ENCODE measurements around the gene ZNF443.
"Not testable (repeated sequence)": the region's sequence is repeated elsewhere in the genome, so short reads cannot be mapped to it uniquely, and the experiment has no call there.

ZNF443 gene

DNA sequence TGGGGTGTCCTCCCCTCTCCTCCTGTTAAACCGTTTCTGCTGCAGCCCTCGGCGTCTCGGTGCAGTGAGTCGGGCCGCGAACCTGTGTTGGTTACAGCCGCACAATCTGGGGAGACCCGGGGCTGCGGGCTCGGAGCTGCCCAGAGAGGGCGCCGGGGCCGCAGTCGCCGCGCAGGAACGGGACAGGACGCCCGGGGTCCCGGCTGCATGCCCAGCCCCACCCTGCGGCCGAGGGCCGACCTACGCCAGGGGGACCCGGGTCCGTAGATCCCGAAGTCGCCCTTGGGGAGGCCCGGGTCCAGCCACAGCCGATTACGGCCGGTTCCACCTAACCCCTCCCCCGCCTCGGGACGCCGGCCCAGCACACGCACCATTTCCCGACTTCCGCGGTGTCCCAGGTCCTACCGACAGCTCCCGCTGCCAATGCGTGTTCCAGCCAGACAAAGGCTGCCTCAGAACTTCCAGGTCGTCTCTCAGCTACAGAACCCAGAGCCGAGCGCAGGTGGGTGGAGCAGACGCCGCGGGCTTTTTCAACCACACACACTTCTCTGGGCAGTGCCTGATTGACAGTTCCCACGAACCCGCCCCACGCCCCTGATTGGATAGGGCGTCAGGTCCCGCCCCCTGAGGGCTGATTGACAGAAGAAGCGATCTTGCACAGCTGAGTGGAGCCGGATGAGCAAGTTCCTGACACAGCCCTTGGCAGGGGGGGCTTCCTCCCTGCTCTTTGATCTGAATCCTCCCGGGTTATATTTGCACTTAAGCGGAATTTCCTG, at the start of gene ZNF443:
Gene ZNF443 (minus strand): TSS at position 481 of the 776 bp plus-strand sequence. CDS start 107 bp downstream, at position 374.
- TF ChIP-seq Cebpa-rat (IDR thresholded peaks at IDR 0.05), result no peak
- Histone ChIP-seq H3K36me3 (peaks cover 0 to 6% (median 0%) of the 10 kb centered on the region in 11 experiments; a peak in 3 of 22 replicates), H3K27ac (peak within 1 kb of the TSS in 10 of 11 experiments; percentile 52 to 82 (median 77); a peak in 20 of 22 replicates), H3K9ac (peak within 1 kb of the TSS; percentile 68 to 84 (median 80)), H3K27me3 (no peaks in the 10 kb centered on the region), H3K4me2 (peak within 1 kb of the TSS; percentile 71 to 88 (median 84)), H3K4me3 (peak within 1 kb of the TSS; percentile 79 to 89 (median 83)), H3K9me3 (replicated peaks in 1 of 11) (peaks cover 26 to 50% (median 36%) of the 10 kb centered on the region in 11 experiments), H4K20me1 (peaks cover 0 to 2% (median 0%) of the 10 kb centered on the region in 11 experiments; a peak in 2 of 22 replicates), H3K4me1 (peaks cover 0 to 10% (median 6%) of the 10 kb centered on the region in 10 experiments; a peak in 9 of 20 replicates)

DNA sequence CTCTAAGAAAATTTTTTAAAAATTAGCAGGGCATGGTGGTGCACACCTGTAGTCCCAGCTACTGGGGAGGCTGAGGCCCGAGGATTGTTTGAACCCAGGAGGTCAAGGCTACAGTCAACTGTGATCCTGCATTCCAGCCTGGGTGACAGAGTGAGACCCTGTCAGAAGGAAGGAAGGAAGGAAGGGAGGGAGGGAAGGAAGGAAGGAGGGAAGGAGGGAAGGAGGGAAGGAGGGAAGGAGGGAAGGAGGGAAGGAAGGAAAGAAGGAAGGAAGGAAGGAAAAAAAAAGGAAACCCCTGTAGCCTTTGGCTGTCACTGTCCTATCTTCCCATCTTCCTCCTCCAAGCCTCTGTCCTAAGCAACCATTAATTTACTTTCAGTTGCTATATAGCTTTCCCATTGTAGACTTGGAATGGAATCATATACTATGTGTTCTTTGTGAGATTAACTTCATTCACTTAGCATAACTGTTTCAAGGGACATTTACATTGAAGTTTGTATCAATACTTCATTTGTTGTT, 45.5 kb upstream of the ZNF443 start:
- H3K9ac ChIP-seq, H3K27me3 ChIP-seq, H3K36me3 ChIP-seq, H3K27ac ChIP-seq, H3K4me3 ChIP-seq: not testable (repeated sequence)
- peaks cover 4 to 29% (median 15%) of the 10 kb centered on the region in 11 experiments; a peak in 20 of 22 replicates for H3K9me3 ChIP-seq (replicated peaks in 1 of 11)
- H4K20me1 ChIP-seq, result peaks cover 0 to 21% (median 5%) of the 10 kb centered on the region in 11 experiments; a peak in 6 of 22 replicates
- H3K4me2 ChIP-seq, result peak overlapping the region in 5 of 11 experiments; percentile 90 to 94 (median 92); a peak in 4 of 22 replicates
- peaks cover 27 to 42% (median 38%) of the 10 kb centered on the region in 10 experiments for H3K4me1 ChIP-seq

DNA sequence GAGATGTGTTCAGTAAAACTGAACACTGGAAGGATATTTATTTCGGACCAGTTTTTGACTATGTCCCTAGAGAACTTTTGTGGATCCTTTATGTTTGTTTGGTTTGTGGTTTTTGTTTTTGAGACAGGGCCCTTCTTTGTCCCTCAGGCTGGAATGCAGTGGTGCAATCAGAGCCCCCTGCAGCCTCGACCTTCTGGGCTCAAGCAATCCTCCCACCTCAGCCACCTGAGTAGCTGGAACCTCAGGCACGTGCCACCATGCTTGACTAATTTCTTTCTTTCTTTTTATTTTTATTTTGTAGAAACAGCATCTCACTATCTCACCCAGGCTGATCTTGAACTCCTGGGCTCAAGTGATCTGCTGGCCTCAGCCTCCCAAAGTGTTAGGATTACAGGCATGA, 44.8 kb upstream of the ZNF443 start:
- H4K20me1 ChIP-seq, result peaks cover 0 to 21% (median 5%) of the 10 kb centered on the region in 11 experiments; a peak in 6 of 22 replicates
- peaks cover 12 to 29% (median 18%) of the 10 kb centered on the region in 11 experiments for H3K9me3 ChIP-seq (replicated peaks in 1 of 11)
- peak overlapping the region; percentile 75 to 96 (median 92) for H3K4me2 ChIP-seq
- peaks cover 27 to 44% (median 40%) of the 10 kb centered on the region in 10 experiments for H3K4me1 ChIP-seq
- peaks cover 0 to 11% (median 9%) of the 10 kb centered on the region in 11 experiments; a peak in 11 of 22 replicates for H3K36me3 ChIP-seq
- no peak for TF ChIP-seq Cebpa-rat (IDR thresholded peaks at IDR 0.05)
- H3K27ac ChIP-seq, result peak overlapping the region in 3 of 11 experiments; percentile 69 to 75 (median 74); a peak in 1 of 22 replicates
- H3K4me3 ChIP-seq, result peak overlapping the region in 9 of 10 experiments; percentile 84 to 96 (median 90); a peak in 12 of 20 replicates
- H3K27me3 ChIP-seq, result no peaks in the 10 kb centered on the region
- H3K9ac ChIP-seq, result peak overlapping the region in 4 of 11 experiments; percentile 84 to 87 (median 86); a peak in 5 of 22 replicates

DNA sequence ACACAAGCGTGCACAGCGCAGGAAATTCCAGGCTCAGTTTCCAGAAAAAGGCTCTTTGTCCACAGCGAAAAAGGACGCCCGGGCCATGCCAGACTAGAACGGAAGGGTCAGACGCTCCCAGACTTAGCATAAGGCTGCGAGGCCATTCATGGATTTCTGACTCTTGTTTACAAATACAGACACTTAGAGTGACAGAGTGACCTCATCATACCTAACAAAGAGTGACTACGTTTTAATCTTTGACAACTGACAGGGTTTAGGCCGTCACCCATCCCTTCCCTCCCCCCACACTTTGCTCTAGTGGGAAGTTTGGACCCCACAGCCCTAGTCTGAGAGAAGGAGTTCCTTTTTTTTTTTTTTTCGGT, 44.2 kb upstream of the ZNF443 start:
- Histone ChIP-seq H3K4me3 (peak overlapping the region; percentile 84 to 96 (median 90)), H3K4me1 (peaks cover 27 to 44% (median 40%) of the 10 kb centered on the region in 10 experiments), H3K9me3 (replicated peaks in 1 of 11) (peaks cover 17 to 33% (median 22%) of the 10 kb centered on the region in 11 experiments), H4K20me1 (peaks cover 0 to 21% (median 5%) of the 10 kb centered on the region in 11 experiments; a peak in 6 of 22 replicates), H3K36me3 (peaks cover 0 to 16% (median 12%) of the 10 kb centered on the region in 11 experiments; a peak in 16 of 22 replicates), H3K27me3 (no peaks in the 10 kb centered on the region), H3K27ac (peak overlapping the region in 9 of 11 experiments; percentile 57 to 80 (median 72); a peak in 17 of 22 replicates), H3K4me2 (peak overlapping the region; percentile 75 to 96 (median 92)), H3K9ac (peak overlapping the region; percentile 80 to 89 (median 86))
- TF ChIP-seq Cebpa-rat (IDR thresholded peaks at IDR 0.05), result no peak

DNA sequence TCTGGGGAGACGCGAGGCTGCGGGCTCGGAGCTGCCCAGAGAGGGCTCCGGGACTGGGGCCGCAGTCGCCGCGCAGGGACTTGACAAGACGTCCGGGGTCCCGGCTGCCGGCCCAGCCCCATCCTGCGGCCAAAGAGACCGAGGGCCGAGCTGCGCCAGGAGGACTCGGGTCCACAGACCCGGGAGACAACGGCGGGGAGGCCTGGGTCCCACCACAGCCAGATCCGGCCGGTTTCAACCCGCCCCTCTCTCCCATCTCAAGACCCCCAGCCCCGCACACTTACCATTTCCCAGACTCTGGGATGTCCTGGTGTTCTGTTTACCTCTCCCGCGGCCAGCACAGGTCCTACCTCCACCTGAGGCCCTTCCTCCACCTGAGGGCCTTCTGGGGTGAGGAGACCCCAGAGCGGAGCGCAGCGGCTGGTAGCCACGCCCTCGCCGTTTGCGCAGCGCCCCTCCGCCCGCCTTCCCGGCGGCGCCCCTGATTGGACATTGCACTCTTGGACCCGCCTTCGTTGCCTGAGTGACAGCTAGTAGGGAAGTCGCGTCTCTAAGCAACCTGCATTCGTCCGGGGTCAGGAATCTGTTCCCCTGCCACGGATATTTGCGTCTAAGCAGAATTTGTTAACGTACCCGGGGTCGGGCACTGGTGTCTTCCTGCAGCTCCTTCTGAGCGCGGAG, 43.7 kb upstream of the ZNF443 start, which contains the start of gene ZNF709:
Gene ZNF709 (minus strand): TSS at position 446 of the 681 bp plus-strand sequence. CDS start 159 bp downstream, at position 287.
- Histone ChIP-seq H3K4me3 (peak within 1 kb of the TSS; percentile 84 to 96 (median 90)), H3K27me3 (no peaks in the 10 kb centered on the region), H3K36me3 (peaks cover 4 to 21% (median 17%) of the 10 kb centered on the region in 11 experiments; a peak in 19 of 22 replicates), H3K4me1 (peaks cover 27 to 44% (median 40%) of the 10 kb centered on the region in 10 experiments), H3K9me3 (replicated peaks in 1 of 11) (peaks cover 22 to 39% (median 27%) of the 10 kb centered on the region in 11 experiments), H4K20me1 (peaks cover 0 to 21% (median 5%) of the 10 kb centered on the region in 11 experiments; a peak in 6 of 22 replicates), H3K9ac (peak within 1 kb of the TSS; percentile 80 to 89 (median 86)), H3K4me2 (peak within 1 kb of the TSS; percentile 88 to 96 (median 92)), H3K27ac (peak within 1 kb of the TSS; percentile 65 to 84 (median 74))
- TF ChIP-seq Cebpa-rat (IDR thresholded peaks at IDR 0.05), result no peak

DNA sequence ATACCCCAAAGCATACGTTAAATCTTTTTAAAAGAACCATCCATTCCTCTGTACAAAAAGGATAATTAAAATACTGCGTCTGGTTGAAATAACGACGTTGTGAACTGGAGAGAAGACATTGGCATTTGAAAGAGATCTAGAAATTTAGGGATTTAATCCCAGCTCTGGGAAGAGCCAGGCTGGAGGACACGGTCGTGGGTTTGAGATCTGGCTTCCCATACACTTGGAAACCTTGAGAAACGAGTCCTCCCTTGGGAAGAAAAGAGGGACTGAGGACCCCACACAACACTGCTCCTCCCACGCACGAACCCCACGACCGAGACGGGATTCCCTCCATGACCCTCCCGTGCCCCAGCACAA, 43.2 kb upstream of the ZNF443 start:
- Histone ChIP-seq H3K9me3 (replicated peaks in 1 of 11) (peaks cover 25 to 44% (median 32%) of the 10 kb centered on the region in 11 experiments), H3K27me3 (no peaks in the 10 kb centered on the region), H3K27ac (peak overlapping the region; percentile 65 to 84 (median 74)), H3K9ac (peak overlapping the region; percentile 80 to 89 (median 86)), H3K4me3 (peak overlapping the region; percentile 84 to 96 (median 90)), H3K36me3 (peaks cover 7 to 26% (median 22%) of the 10 kb centered on the region in 11 experiments; a peak in 20 of 22 replicates), H3K4me2 (peak overlapping the region; percentile 88 to 96 (median 92)), H3K4me1 (peaks cover 27 to 44% (median 40%) of the 10 kb centered on the region in 10 experiments), H4K20me1 (peaks cover 0 to 21% (median 5%) of the 10 kb centered on the region in 11 experiments; a peak in 6 of 22 replicates)
- TF ChIP-seq Cebpa-rat (IDR thresholded peaks at IDR 0.05), result no peak

DNA sequence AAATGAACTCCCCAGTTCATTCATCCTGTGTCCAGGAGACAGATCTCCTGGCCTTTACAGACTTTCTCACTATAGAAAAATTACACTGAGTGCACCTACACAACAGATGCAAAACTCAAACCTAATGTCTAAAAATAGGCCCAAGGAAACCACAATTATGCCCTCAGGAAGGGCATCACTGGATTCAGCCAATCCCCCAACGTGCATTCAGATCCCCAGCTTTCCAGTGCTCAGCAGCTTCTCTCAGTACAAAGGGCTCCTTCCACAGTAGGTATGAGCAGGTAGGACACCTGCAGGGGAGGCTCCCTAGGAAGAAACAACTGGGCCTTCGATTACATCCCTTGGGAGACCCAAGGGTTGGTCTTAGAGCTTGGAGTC, 41.7 kb upstream of the ZNF443 start:
- Histone ChIP-seq H4K20me1 (peaks cover 0 to 28% (median 5%) of the 10 kb centered on the region in 11 experiments; a peak in 6 of 22 replicates), H3K4me1 (peaks cover 27 to 44% (median 40%) of the 10 kb centered on the region in 10 experiments), H3K4me3 (peak overlapping the region in 7 of 10 experiments; percentile 14 to 89 (median 36); a peak in 10 of 20 replicates), H3K4me2 (peak overlapping the region; percentile 88 to 96 (median 92)), H3K27me3 (no peaks in the 10 kb centered on the region), H3K9me3 (replicated peaks in 1 of 11) (peaks cover 40 to 48% (median 42%) of the 10 kb centered on the region in 11 experiments), H3K36me3 (peaks cover 21 to 40% (median 37%) of the 10 kb centered on the region in 11 experiments), H3K27ac (peak overlapping the region in 7 of 11 experiments; percentile 2 to 66 (median 55); a peak in 12 of 22 replicates), H3K9ac (peak overlapping the region in 6 of 11 experiments; percentile 13 to 55 (median 47); a peak in 10 of 22 replicates)
- no peak for TF ChIP-seq Cebpa-rat (IDR thresholded peaks at IDR 0.05)
